OCI-LY7 (cell line): ENCODE measurements around the gene RASAL2. TPM values are rescaled to one million over a fixed set of nuclear protein-coding genes. Genes with fewer than 3 reads are reported as not detected.

ENCODE experiments used
- BruUV-seq: library from RNA; stranded (reverse); fragments of 400-500 nt; replicated peaks from 2 replicates; lab custom pipeline; 2021; lab: Mats Ljungman, UMichigan
- CTCF ChIA-PET: fragments of 300-600 bp; sonication (Branson Sonifier 250); formaldehyde crosslinking; loops from one replicate; lab custom pipeline; 2022; ENCODE audit warnings: antibody characterized with exemption; ENCODE audit not compliant: unreplicated experiment; lab: Charles Lee
- POLR2A ChIA-PET: fragments of 300-600 bp; sonication (Branson Sonifier 250); formaldehyde crosslinking; loops from one replicate; lab custom pipeline; 2022; ENCODE audit warnings: antibody characterized with exemption; lab: Charles Lee
- DNase-seq: peaks from one replicate; pipeline ENCODE4 v3.0.0-alpha.2; 2015; ENCODE audit warnings: low spot score
- H2AFZ ChIP-seq: fragments of 200-600 bp; sonication (generic), shearing (Covaris generic); 2 replicates; pipeline ENCODE4 v1.6.1; 2014; ENCODE audit warnings: mild to moderate bottlenecking, antibody characterized with exemption, low read length, moderate library complexity
- H3K27ac ChIP-seq: fragments of 200-600 bp; sonication (generic); 2 replicates; pipeline ENCODE4 v1.5.1; 2014; ENCODE audit warnings: mixed run types, low read depth, mild to moderate bottlenecking, moderate library complexity, low read length, inconsistent platforms; ENCODE audit not compliant: poor library complexity, severe bottlenecking
- H3K36me3 ChIP-seq: fragments of 200-600 bp; sonication (generic); 2 replicates; pipeline ENCODE4 v1.6.1; 2014; ENCODE audit warnings: mild to moderate bottlenecking, antibody characterized with exemption, low read length, moderate library complexity, mixed read lengths; ENCODE audit not compliant: insufficient read depth
- H3K4me1 ChIP-seq: fragments of 200-600 bp; sonication (generic); 2 replicates; pipeline ENCODE4 v1.5.1; 2014; ENCODE audit warnings: mild to moderate bottlenecking, low read length; ENCODE audit not compliant: insufficient read depth, poor library complexity, severe bottlenecking
- H3K4me2 ChIP-seq: fragments of 200-600 bp; sonication (generic); 2 replicates; pipeline ENCODE4 v1.6.1; 2014; ENCODE audit warnings: mild to moderate bottlenecking, low read length
- H3K4me3 ChIP-seq: fragments of 200-600 bp; sonication (generic); 2 replicates; pipeline ENCODE4 v1.5.1; 2014; ENCODE audit warnings: mild to moderate bottlenecking, low read depth, low read length; ENCODE audit not compliant: poor library complexity, severe bottlenecking
- H3K79me2 ChIP-seq: fragments of 200-600 bp; sonication (generic); 2 replicates; pipeline ENCODE4 v1.6.1; 2016; ENCODE audit warnings: low read depth, mild to moderate bottlenecking, low read length, moderate library complexity, mixed read lengths; ENCODE audit not compliant: insufficient read depth
- H3K9me2 ChIP-seq: fragments of 200-600 bp; sonication (generic); 2 replicates; pipeline ENCODE4 v1.6.1; 2016; ENCODE audit warnings: mild to moderate bottlenecking, low read length, mixed read lengths; ENCODE audit not compliant: insufficient read depth
- H3K9me3 ChIP-seq: fragments of 200-600 bp; sonication (generic); 2 replicates; pipeline ENCODE4 v1.6.1; 2014; ENCODE audit warnings: mild to moderate bottlenecking, mixed run types, low read length, mixed read lengths
- H4K20me1 ChIP-seq: fragments of 200-600 bp; sonication (generic); 2 replicates; pipeline ENCODE4 v1.6.1; 2014; ENCODE audit warnings: mild to moderate bottlenecking, antibody characterized with exemption, low read length, moderate library complexity, mixed read lengths; ENCODE audit not compliant: insufficient read depth
- CTCF ChIP-seq: fragments of 200-600 bp; sonication (generic); conservative IDR thresholded peaks from 2 replicates; pipeline ENCODE4 v1.5.1; 2014; ENCODE audit warnings: mild to moderate bottlenecking, antibody characterized with exemption, low read length, moderate library complexity, mixed read lengths
- EZH2phosphoT487 ChIP-seq: fragments of 200-600 bp; sonication (generic); IDR thresholded peaks from 2 replicates; pipeline ENCODE4 v1.6.1; 2018; ENCODE audit warnings: low read depth, borderline replicate concordance, mild to moderate bottlenecking, mixed run types, antibody characterized with exemption, low read length, moderate library complexity, mixed read lengths
- intact Hi-C: fragments of 100-400 bp; cut with micrococcal nuclease; formaldehyde crosslinking; loops from one replicate; pipeline ENCODE4 v1.10.0; 2022; ENCODE audit not compliant: unreplicated experiment
- total RNA-seq, 2 experiments: library from RNA; depleted of rRNA in 1 of 2; stranded (reverse); fragments of >200 nt in 1 of 2; shearing (Covaris generic) in 1 of 2; gene quantifications; 2 replicates each; pipeline ENCODE4 v1.2.3, GENCODE V29; 2014 to 2022

Gene RASAL2
- total RNA-seq, 2 experiments from 2014 or later: 0.09 to 0.27 TPM

GRCh38 chr1:178238722-178239510 is 145.0 kb downstream of the RASAL2 start:
- H2AFZ ChIP-seq: no peak overlapping the region
- no peaks in the 10 kb centered on the region for H3K9me2 ChIP-seq
- no peaks in the 10 kb centered on the region for H3K79me2 ChIP-seq
- no peak overlapping the region for H3K4me3 ChIP-seq
- no peaks in the 10 kb centered on the region for H4K20me1 ChIP-seq
- no peaks in the 10 kb centered on the region for H3K36me3 ChIP-seq
- TF ChIP-seq CTCF: no peak
- TF ChIP-seq EZH2phosphoT487: no peak
- BruUV-seq: no TSS peak
- H3K4me2 ChIP-seq: no peak overlapping the region
- H3K27ac ChIP-seq: no peak overlapping the region
- H3K9me3 ChIP-seq: no peaks in the 10 kb centered on the region
- no peak for DNase-seq
- intact Hi-C loops: no loop called here
- ChIA-PET CTCF (no interaction called here), POLR2A (interaction anchor here (0.9 kb wide), 1 partner anchor 13 kb away, joined by 3 read pairs; no protein-coding TSS in a partner anchor)
- no peaks in the 10 kb centered on the region for H3K4me1 ChIP-seq

GRCh38 chr1:178241057-178241456 is 147.2 kb downstream of the RASAL2 start:
- ChIA-PET POLR2A (no interaction called here), CTCF (no interaction called here)
- no peaks in the 10 kb centered on the region for H3K36me3 ChIP-seq
- no peak overlapping the region for H2AFZ ChIP-seq
- H3K9me3 ChIP-seq: no peaks in the 10 kb centered on the region
- H3K9me2 ChIP-seq: no peaks in the 10 kb centered on the region
- intact Hi-C loops: no loop called here
- H3K4me1 ChIP-seq: no peaks in the 10 kb centered on the region
- no peak overlapping the region for H3K27ac ChIP-seq
- TF ChIP-seq CTCF (no peak), EZH2phosphoT487 (no peak)
- DNase-seq: no peak
- H4K20me1 ChIP-seq: no peaks in the 10 kb centered on the region
- no TSS peak for BruUV-seq
- H3K4me2 ChIP-seq: no peak overlapping the region
- no peaks in the 10 kb centered on the region for H3K79me2 ChIP-seq
- no peak overlapping the region for H3K4me3 ChIP-seq

- POLR2A ChIA-PET: no interaction called here
Observed at GRCh38 chr1:178241837-178242236, 147.9 kb downstream of the RASAL2 start.

More at GRCh38 chr1:178241837-178242236, 147.9 kb downstream of the RASAL2 start:
- Histone ChIP-seq H3K4me1 (no peaks in the 10 kb centered on the region), H3K9me2 (no peaks in the 10 kb centered on the region), H3K27ac (no peak overlapping the region), H2AFZ (no peak overlapping the region), H3K9me3 (no peaks in the 10 kb centered on the region), H3K36me3 (no peaks in the 10 kb centered on the region), H4K20me1 (no peaks in the 10 kb centered on the region), H3K4me3 (no peak overlapping the region), H3K4me2 (no peak overlapping the region), H3K79me2 (no peaks in the 10 kb centered on the region)
- intact Hi-C loops: no loop called here
- BruUV-seq: no TSS peak
- TF ChIP-seq EZH2phosphoT487: no peak
- no peak; the same call in 1 of the 2 replicates for TF ChIP-seq CTCF
- DNase-seq: no peak
- CTCF ChIA-PET: no interaction called here
